Glutamatergic neuron (in vitro differentiated cells): Measurements from ENCODE around the gene ZNF618. TPM values are rescaled to one million over a fixed set of nuclear protein-coding genes. Genes with fewer than 3 reads are reported as not detected.

ENCODE experiments used
- DNase-seq: peaks from one replicate; pipeline ENCODE4 v3.0.0; 2022
- H3K27ac Mint-ChIP-seq: one replicate; pipeline ENCODE4 v1.8.0; 2020; ENCODE audit warnings: mild to moderate bottlenecking, mixed read lengths, inconsistent platforms; ENCODE audit not compliant: unreplicated experiment
- H3K27me3 Mint-ChIP-seq: one replicate; pipeline ENCODE4 v1.8.0; 2020; ENCODE audit warnings: mild to moderate bottlenecking, moderate library complexity, mixed read lengths, inconsistent platforms; ENCODE audit not compliant: unreplicated experiment
- H3K36me3 Mint-ChIP-seq: one replicate; pipeline ENCODE4 v1.8.0; 2020; ENCODE audit warnings: mild to moderate bottlenecking, mixed read lengths, inconsistent platforms; ENCODE audit not compliant: unreplicated experiment
- H3K4me1 Mint-ChIP-seq: one replicate; pipeline ENCODE4 v1.8.0; 2020; ENCODE audit warnings: mild to moderate bottlenecking, low read depth, mixed read lengths, inconsistent platforms; ENCODE audit not compliant: unreplicated experiment
- H3K4me3 Mint-ChIP-seq: one replicate; pipeline ENCODE4 v1.8.0; 2020; ENCODE audit warnings: mild to moderate bottlenecking, mixed read lengths, inconsistent platforms; ENCODE audit not compliant: unreplicated experiment
- H3K9me3 Mint-ChIP-seq: one replicate; pipeline ENCODE4 v1.8.0; 2020; ENCODE audit warnings: mild to moderate bottlenecking, moderate library complexity, mixed read lengths, inconsistent platforms; ENCODE audit not compliant: unreplicated experiment
- CTCF ChIP-seq: fragments of 200-600 bp; sonication (generic); IDR thresholded peaks from one replicate; pipeline ENCODE4 v1.5.0; 2021; ENCODE audit not compliant: partially characterized antibody, unreplicated experiment
- total RNA-seq: library from RNA; stranded (reverse); fragmentation: NEBNext Ultra II Directional; extraction: Animal tissue kit (Norgen Biotek cat#: 25700); gene quantifications from one replicate; pipeline ENCODE4 v1.2.1, GENCODE V29; 2021; ENCODE audit not compliant: unreplicated experiment

The ZNF618 gene
- total RNA-seq, 1 donor from 2014 or later: 114 TPM

- DNase-seq: no peak
- TF ChIP-seq CTCF: no peak
- Mint-ChIP-seq H3K4me3 (no peak overlapping the region), H3K9me3 (peaks cover 8% of the 10 kb centered on the region), H3K27ac (no peak overlapping the region), H3K4me1 (peaks cover 14% of the 10 kb centered on the region), H3K27me3 (peaks cover 2% of the 10 kb centered on the region), H3K36me3 (peaks cover 8% of the 10 kb centered on the region)
Measured at GRCh38 chr9:114060711-114061110, 184.6 kb downstream of the ZNF618 start.

- H3K4me1 Mint-ChIP-seq: peaks cover 11% of the 10 kb centered on the region
- no peak overlapping the region for H3K4me3 Mint-ChIP-seq
- H3K27ac Mint-ChIP-seq: no peak overlapping the region
- peaks cover 2% of the 10 kb centered on the region for H3K27me3 Mint-ChIP-seq
- peaks cover 8% of the 10 kb centered on the region for H3K36me3 Mint-ChIP-seq
- no peak for TF ChIP-seq CTCF
- DNase-seq: no peak
- peaks cover 5% of the 10 kb centered on the region for H3K9me3 Mint-ChIP-seq
Measured at GRCh38 chr9:114061292-114061691, 185.2 kb downstream of the ZNF618 start.

GRCh38 chr9:114061830-114062474, 185.8 kb downstream of the ZNF618 start:
- no peak overlapping the region for H3K4me3 Mint-ChIP-seq
- no peaks in the 10 kb centered on the region for H3K27me3 Mint-ChIP-seq
- peaks cover 11% of the 10 kb centered on the region for H3K4me1 Mint-ChIP-seq
- peaks cover 7% of the 10 kb centered on the region for H3K36me3 Mint-ChIP-seq
- no peak overlapping the region for H3K27ac Mint-ChIP-seq
- H3K9me3 Mint-ChIP-seq: peaks cover 5% of the 10 kb centered on the region
- no peak for TF ChIP-seq CTCF
- no peak for DNase-seq

- no peak overlapping the region for H3K27ac Mint-ChIP-seq
- no peak overlapping the region for H3K4me3 Mint-ChIP-seq
- DNase-seq: no peak
- H3K9me3 Mint-ChIP-seq: peaks cover 5% of the 10 kb centered on the region
- H3K4me1 Mint-ChIP-seq: no peaks in the 10 kb centered on the region
- peaks cover 5% of the 10 kb centered on the region for H3K36me3 Mint-ChIP-seq
- TF ChIP-seq CTCF: no peak
- H3K27me3 Mint-ChIP-seq: no peaks in the 10 kb centered on the region
Measured at GRCh38 chr9:114065304-114065703, 189.2 kb downstream of the ZNF618 start.

- peaks cover 1% of the 10 kb centered on the region for H3K9me3 Mint-ChIP-seq
- H3K36me3 Mint-ChIP-seq: no peaks in the 10 kb centered on the region
- no peaks in the 10 kb centered on the region for H3K27me3 Mint-ChIP-seq
- no peak overlapping the region for H3K27ac Mint-ChIP-seq
- TF ChIP-seq CTCF: no peak
- no peak overlapping the region for H3K4me3 Mint-ChIP-seq
- H3K4me1 Mint-ChIP-seq: no peaks in the 10 kb centered on the region
- no peak for DNase-seq
Measured at GRCh38 chr9:114069476-114070187, 193.5 kb downstream of the ZNF618 start.
